ENCODE results near the gene BORCS6.
"Not testable (repeated sequence)": the region's sequence is repeated elsewhere in the genome, so short reads cannot be mapped to it uniquely, and the experiment has no call there.

Gene BORCS6

GRCh38 chr17:8173056-8173870, 16.7 kb downstream of the BORCS6 start:
- peak; percentile 80 to 96 (median 88) for DNase-seq

GRCh38 chr17:8170186-8170585, 19.8 kb downstream of the BORCS6 start:
- not testable (repeated sequence) for DNase-seq

- no peak for DNase-seq
Measured at GRCh38 chr17:8167526-8167925, 22.5 kb downstream of the BORCS6 start.

DNA sequence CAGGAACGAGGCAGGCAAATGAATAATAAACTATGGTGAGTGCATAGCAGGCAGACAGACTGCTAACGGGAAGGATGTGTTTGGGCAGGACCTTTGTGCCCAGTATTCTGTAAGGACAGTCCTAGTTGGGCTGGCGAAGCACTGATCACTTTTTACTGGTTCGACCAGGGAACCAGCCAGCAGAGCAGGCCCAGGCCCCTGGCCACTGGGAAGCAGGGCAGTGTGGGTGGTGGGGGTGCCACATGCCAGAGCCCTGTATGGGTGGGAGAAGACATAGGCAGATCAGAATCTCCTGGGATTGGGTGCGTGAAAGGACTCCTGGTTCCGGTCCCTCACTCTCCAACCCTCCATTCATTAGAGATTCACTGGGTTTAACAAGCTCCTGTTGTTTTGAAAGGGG, 23.2 kb downstream of the BORCS6 start:
- DNase-seq, result no peak

DNA sequence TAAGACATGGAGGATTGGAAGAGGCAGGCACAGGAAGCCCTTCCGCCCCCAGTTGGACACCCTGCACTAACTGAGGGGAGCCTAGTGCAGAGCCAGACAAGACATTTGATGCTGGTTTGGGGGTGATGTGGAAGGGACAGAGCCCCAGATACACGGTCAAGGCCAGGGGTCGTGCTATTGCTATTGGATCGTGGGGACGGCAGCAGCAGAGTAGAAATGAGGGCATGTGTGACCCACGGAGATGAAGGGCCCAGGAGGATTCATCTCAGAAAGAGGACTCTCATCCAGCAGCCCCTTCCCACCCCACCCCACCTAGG, 25.2 kb downstream of the BORCS6 start:
- no peak for DNase-seq

- DNase-seq, result peak in 2 of 3 experiments; percentile 26 to 38
Measured at GRCh38 chr17:8163978-8164814, 25.8 kb downstream of the BORCS6 start.

- peak in 1 of 3 experiments; percentile 11 for DNase-seq
Measured at GRCh38 chr17:8162997-8163977, 26.7 kb downstream of the BORCS6 start.

GRCh38 chr17:8162233-8162996, 27.6 kb downstream of the BORCS6 start, which contains the start of gene VAMP2:
Gene VAMP2 (minus strand): TSS chr17:8162948. CDS start chr17:8162879, 69 bp downstream.
- DNase-seq, result peak; percentile 55 to 61 (median 60)

- peak in 1 of 3 experiments; percentile 2 for DNase-seq
Measured at GRCh38 chr17:8161289-8162232, 28.4 kb downstream of the BORCS6 start.

DNA sequence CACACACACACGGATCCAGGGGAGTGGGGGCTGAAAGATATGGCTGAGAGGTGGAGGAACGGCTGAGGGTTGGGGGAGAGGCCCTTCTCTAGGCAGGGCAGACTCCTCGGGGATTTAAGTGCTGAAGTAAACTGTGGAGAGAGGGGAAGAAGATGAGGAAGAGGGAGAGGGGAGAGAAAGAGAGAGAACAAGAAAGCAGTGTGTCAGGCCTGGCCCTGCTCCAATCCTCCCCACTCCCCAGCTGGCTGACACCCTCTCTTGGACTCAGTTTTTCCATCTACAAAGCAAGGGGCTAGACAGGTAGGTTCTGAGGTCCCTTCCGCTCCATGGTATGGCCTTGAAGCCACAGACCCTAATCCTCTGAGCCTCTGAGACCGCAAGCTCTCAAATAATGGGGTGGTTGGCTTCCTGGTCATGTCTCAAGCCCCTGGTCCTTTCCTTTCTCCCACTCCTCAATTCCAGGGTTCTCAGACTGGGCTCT, 29.2 kb downstream of the BORCS6 start:
- DNase-seq, result no peak

DNA sequence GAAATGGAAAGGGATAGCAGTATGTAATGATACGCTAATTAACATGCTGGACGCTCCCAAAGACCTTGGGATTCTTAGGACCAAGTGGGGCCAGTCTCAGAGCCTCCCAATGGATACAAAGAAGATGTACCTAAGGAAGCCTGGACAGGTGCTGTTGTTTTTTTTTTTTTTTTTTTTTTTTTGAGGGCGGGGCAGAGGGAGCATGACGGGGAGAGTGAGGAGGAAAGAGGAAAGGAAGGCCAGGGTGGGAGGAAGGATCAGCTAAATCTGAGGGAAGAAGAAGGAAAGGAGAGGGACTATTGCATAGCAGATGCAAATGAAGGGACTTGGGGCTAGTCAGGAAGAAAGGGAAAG, 29.8 kb downstream of the BORCS6 start:
- no peak for DNase-seq

DNA sequence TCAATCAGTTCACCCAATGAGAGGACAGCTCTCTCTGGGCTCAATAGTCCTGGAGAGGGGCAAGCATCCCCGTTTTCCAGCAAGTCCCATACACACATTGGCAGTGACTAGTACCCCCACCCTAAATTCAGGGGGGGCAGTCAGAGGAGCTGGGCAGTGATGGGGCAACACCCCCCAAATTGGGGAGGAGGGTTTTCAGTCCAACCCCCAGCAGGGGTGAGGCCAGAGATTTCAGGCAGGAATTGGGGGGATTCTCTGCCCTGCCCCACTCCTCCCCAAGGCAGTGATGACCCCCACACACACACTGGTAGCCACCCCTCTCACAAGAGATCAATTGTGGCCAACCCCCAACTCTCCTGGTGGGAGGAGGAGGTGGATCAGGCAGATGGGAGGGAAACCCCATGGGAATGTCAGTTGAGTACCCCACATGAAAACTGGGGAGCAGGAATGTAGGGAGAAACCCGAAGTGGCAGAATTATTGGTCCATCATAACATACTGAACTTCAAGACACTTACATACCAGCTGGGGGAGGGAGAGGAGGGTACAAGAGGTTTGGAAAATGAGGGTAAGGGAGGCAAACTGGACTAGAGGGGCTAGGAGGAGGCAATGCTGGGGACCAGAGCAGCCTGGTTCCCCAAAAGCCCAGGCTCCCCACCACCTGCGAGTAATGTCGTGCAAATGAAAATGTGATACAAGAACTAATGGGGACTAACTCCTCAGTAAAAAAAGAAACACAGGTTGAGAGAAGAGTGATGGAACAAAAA, 30.3 kb downstream of the BORCS6 start:
- DNase-seq, result no peak

GRCh38 chr17:8159032-8159400, 31.0 kb downstream of the BORCS6 start:
- no peak for DNase-seq

GRCh38 chr17:8158267-8159031, 31.5 kb downstream of the BORCS6 start:
- DNase-seq, result peak; percentile 52 to 75 (median 68)

DNA sequence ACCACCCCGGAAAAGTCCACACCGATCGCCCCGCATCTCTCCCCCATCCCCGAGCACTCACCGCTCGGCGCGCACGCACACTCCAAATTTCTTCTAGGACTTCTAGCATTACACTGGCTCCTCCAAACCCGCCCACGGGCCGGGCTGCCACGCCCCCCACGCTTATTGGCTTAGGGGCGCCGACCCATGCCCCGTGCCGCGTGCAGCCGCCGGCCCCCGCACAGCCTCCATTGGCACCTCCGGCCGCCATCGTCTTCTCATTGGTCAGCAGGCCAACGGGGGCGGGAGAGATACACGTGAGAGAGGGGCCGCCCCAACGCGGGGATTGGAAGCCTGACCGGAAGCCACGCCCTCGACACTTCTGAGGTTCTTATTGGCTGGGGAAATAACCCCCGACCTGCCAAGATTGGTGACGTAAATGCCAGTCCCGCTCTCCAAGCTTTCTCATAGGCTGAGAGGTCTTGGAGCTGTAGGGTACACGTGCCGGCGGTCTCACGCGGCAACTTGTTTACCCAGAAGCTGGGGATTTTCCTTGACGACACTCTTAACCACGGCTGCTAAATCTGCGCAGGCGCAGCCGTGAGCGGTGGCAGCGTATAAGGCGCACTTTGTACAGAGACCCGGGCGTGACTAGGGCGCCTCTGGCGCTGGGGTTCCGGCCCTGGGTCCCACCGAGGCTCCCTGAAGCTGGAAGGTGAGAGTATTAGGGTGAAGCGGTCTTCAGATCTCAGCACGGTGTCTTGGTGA, 33.6 kb downstream of the BORCS6 start:
- peak; percentile 96 to 100 (median 97) for DNase-seq

DNA sequence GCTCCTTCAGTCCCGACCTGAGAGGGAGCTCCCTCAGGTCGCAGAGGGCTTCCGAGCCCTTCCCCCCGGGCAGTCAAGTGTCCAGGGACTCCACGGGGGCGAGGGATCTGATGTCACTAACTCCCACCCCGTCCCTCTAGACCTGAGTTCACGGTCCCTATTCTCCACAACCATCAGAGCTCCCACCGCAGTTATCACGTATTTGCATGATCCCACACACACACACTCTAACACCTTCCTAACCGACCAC, 34.1 kb downstream of the BORCS6 start:
- no peak for DNase-seq

- no peak for DNase-seq
Measured at GRCh38 chr17:8155231-8155995, 34.6 kb downstream of the BORCS6 start.

DNA sequence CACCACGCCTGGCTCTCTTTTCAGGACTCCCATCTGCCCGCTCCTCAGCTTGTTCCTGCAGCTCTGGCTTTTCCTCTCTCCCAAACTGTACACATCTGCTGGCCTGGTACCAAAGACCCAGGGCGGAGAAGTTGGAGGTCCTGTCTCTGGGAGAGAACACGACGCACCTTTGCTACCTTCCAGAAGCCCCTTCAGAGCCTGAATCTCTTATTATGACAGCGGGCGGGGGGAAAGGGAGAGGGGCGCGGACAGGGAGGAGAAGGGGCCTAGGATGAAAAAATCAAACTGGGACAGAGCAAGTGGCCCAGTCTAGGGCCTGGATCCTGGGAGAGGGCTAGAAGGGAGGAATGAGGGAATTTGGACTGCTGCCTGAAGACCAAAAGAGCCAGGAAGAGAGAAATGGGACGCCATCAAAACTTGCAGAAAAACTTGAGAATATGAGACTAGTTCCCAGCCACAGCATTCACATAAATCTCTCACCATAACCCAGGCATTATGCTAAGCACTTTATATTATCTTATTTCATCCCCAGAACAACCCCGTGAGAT, 35.3 kb downstream of the BORCS6 start:
- DNase-seq, result no peak

Data from NCI-H1417 (cell line).